ENCODE results near the gene TUFT1.
A peak's percentile ranks its signal among the peaks of the same experiment; 100 is the strongest.

The TUFT1 gene

GRCh38 chr1:151542710-151543129 lies 2.6 kb downstream of the TUFT1 start:
- H2AK5ac ChIP-seq (ENCODE audit: low read length, severe bottlenecking), result peak overlapping the region; percentile 89
- no peaks in the 10 kb centered on the region for H3K27me3 ChIP-seq (ENCODE audit: control insufficient read depth in 1 of 2, insufficient read depth in 1 of 2, low read length in 2 of 2)
- no peaks in the 10 kb centered on the region for H3K79me1 ChIP-seq (replicated peaks; ENCODE audit: low read length, poor library complexity, severe bottlenecking)
- H2BK5ac ChIP-seq (ENCODE audit: low read depth, low read length, poor library complexity, severe bottlenecking), result no peak overlapping the region
- peak overlapping the region in 1 of 2 experiments; percentile 57 for H3K23ac ChIP-seq (ENCODE audit: low read length in 2 of 2)
- H3K14ac ChIP-seq (ENCODE audit: low read length in 2 of 2), result no peak overlapping the region
- peak overlapping the region; percentile 69 for H3K4me2 ChIP-seq (ENCODE audit: low read length, poor library complexity, severe bottlenecking)
- H2BK12ac ChIP-seq (ENCODE audit: low read length in 2 of 2), result no peak overlapping the region
- peak overlapping the region; percentile 5 for H3K9ac ChIP-seq (ENCODE audit: low read length)
- peaks cover 22% of the 10 kb centered on the region for H3K4me1 ChIP-seq (ENCODE audit: control insufficient read depth, insufficient read depth, low read depth, low read length)
- no peaks in the 10 kb centered on the region for H3K36me3 ChIP-seq (ENCODE audit: control insufficient read depth in 1 of 2, insufficient read depth in 2 of 2, low read depth in 1 of 2, low read length in 2 of 2)
- H2BK15ac ChIP-seq (ENCODE audit: low read depth, poor library complexity, severe bottlenecking), result no peak overlapping the region
- H2AFZ ChIP-seq (ENCODE audit: low read depth, low read length), result no peak overlapping the region
- DNase-seq, result peak; percentile 87
- no peaks in the 10 kb centered on the region for H3K9me3 ChIP-seq (ENCODE audit: control insufficient read depth, low read length)
- peak overlapping the region in 1 of 2 experiments; percentile 48 for H3K18ac ChIP-seq (ENCODE audit: low read depth in 1 of 2, low read length in 2 of 2)
- H3K4ac ChIP-seq (ENCODE audit: low read depth in 1 of 2, low read length in 2 of 2), result no peak overlapping the region
- H4K91ac ChIP-seq (ENCODE audit: low read length), result no peak overlapping the region
- H4K8ac ChIP-seq (ENCODE audit: low read length), result no peak overlapping the region
- no peak overlapping the region for H3K4me3 ChIP-seq (ENCODE audit: insufficient read depth in 1 of 2, low read depth in 1 of 2, low read length in 2 of 2)
- 13% methylated on average over 3 of the region's 3 CpGs for WGBS
- no peak overlapping the region for H2BK120ac ChIP-seq (ENCODE audit: low read depth, low read length)
- peak overlapping the region; percentile 93 for H3K27ac ChIP-seq (ENCODE audit: low read length, poor library complexity, severe bottlenecking)

- Histone ChIP-seq H3K36me3 (ENCODE audit: control insufficient read depth in 1 of 2, insufficient read depth in 2 of 2, low read depth in 1 of 2, low read length in 2 of 2) (peaks cover 0 to 3% of the 10 kb centered on the region in 2 experiments), H2BK12ac (ENCODE audit: low read length in 2 of 2) (no peak overlapping the region), H3K79me1 (replicated peaks; ENCODE audit: low read length, poor library complexity, severe bottlenecking) (no peaks in the 10 kb centered on the region), H3K18ac (ENCODE audit: low read depth in 1 of 2, low read length in 2 of 2) (no peak overlapping the region), H2BK5ac (ENCODE audit: low read depth, low read length, poor library complexity, severe bottlenecking) (no peak overlapping the region), H2BK15ac (ENCODE audit: low read depth, poor library complexity, severe bottlenecking) (no peak overlapping the region), H3K27ac (ENCODE audit: low read length, poor library complexity, severe bottlenecking) (peak overlapping the region; percentile 13), H3K4me1 (ENCODE audit: control insufficient read depth, insufficient read depth, low read depth, low read length) (peaks cover 23% of the 10 kb centered on the region), H2AK5ac (ENCODE audit: low read length, severe bottlenecking) (peak overlapping the region; percentile 81), H3K14ac (ENCODE audit: low read length in 2 of 2) (no peak overlapping the region), H3K9me3 (ENCODE audit: control insufficient read depth, low read length) (no peaks in the 10 kb centered on the region), H3K4ac (ENCODE audit: low read depth in 1 of 2, low read length in 2 of 2) (no peak overlapping the region), H3K4me2 (ENCODE audit: low read length, poor library complexity, severe bottlenecking) (no peak overlapping the region), H4K91ac (ENCODE audit: low read length) (no peak overlapping the region), H3K23ac (ENCODE audit: low read length in 2 of 2) (no peak overlapping the region), H4K8ac (ENCODE audit: low read length) (no peak overlapping the region), H3K27me3 (ENCODE audit: control insufficient read depth in 1 of 2, insufficient read depth in 1 of 2, low read length in 2 of 2) (no peaks in the 10 kb centered on the region), H2BK120ac (ENCODE audit: low read depth, low read length) (no peak overlapping the region), H3K4me3 (ENCODE audit: insufficient read depth in 1 of 2, low read depth in 1 of 2, low read length in 2 of 2) (no peak overlapping the region), H3K9ac (ENCODE audit: low read length) (no peak overlapping the region), H2AFZ (ENCODE audit: low read depth, low read length) (no peak overlapping the region)
- DNase-seq, result peak; percentile 26
- 43% methylated on average over 1 of the region's 1 CpG for WGBS
Measured at GRCh38 chr1:151545542-151545941, 5.4 kb downstream of the TUFT1 start.

- Histone ChIP-seq H3K4me3 (ENCODE audit: insufficient read depth in 1 of 2, low read depth in 1 of 2, low read length in 2 of 2) (no peak overlapping the region), H3K4me2 (ENCODE audit: low read length, poor library complexity, severe bottlenecking) (no peak overlapping the region), H3K14ac (ENCODE audit: low read length in 2 of 2) (no peak overlapping the region), H4K8ac (ENCODE audit: low read length) (no peak overlapping the region), H2AK5ac (ENCODE audit: low read length, severe bottlenecking) (no peak overlapping the region), H3K27ac (ENCODE audit: low read length, poor library complexity, severe bottlenecking) (peak overlapping the region; percentile 88), H3K27me3 (ENCODE audit: control insufficient read depth in 1 of 2, insufficient read depth in 1 of 2, low read length in 2 of 2) (no peaks in the 10 kb centered on the region), H3K23ac (ENCODE audit: low read length in 2 of 2) (no peak overlapping the region), H3K9ac (ENCODE audit: low read length) (no peak overlapping the region), H3K9me3 (ENCODE audit: control insufficient read depth, low read length) (no peaks in the 10 kb centered on the region), H3K4ac (ENCODE audit: low read depth in 1 of 2, low read length in 2 of 2) (no peak overlapping the region), H4K91ac (ENCODE audit: low read length) (no peak overlapping the region), H2BK5ac (ENCODE audit: low read depth, low read length, poor library complexity, severe bottlenecking) (no peak overlapping the region), H3K79me1 (replicated peaks; ENCODE audit: low read length, poor library complexity, severe bottlenecking) (peaks cover under 1% of the 10 kb centered on the region), H2AFZ (ENCODE audit: low read depth, low read length) (no peak overlapping the region), H2BK15ac (ENCODE audit: low read depth, poor library complexity, severe bottlenecking) (no peak overlapping the region), H3K4me1 (ENCODE audit: control insufficient read depth, insufficient read depth, low read depth, low read length) (peaks cover 25% of the 10 kb centered on the region), H3K18ac (ENCODE audit: low read depth in 1 of 2, low read length in 2 of 2) (no peak overlapping the region), H2BK12ac (ENCODE audit: low read length in 2 of 2) (no peak overlapping the region), H3K36me3 (ENCODE audit: control insufficient read depth in 1 of 2, insufficient read depth in 2 of 2, low read depth in 1 of 2, low read length in 2 of 2) (peaks cover 0 to 3% of the 10 kb centered on the region in 2 experiments), H2BK120ac (ENCODE audit: low read depth, low read length) (no peak overlapping the region)
- 98% methylated on average over 2 of the region's 4 CpGs for WGBS
- DNase-seq, result no peak
Measured at GRCh38 chr1:151546011-151546925, 6.2 kb downstream of the TUFT1 start.

GRCh38 chr1:151547119-151547899 lies 7.2 kb downstream of the TUFT1 start:
- Histone ChIP-seq H2BK5ac (ENCODE audit: low read depth, low read length, poor library complexity, severe bottlenecking) (no peak overlapping the region), H4K8ac (ENCODE audit: low read length) (peak overlapping the region; percentile 28), H3K14ac (ENCODE audit: low read length in 2 of 2) (no peak overlapping the region), H2BK15ac (ENCODE audit: low read depth, poor library complexity, severe bottlenecking) (no peak overlapping the region), H2AFZ (ENCODE audit: low read depth, low read length) (no peak overlapping the region), H3K23ac (ENCODE audit: low read length in 2 of 2) (no peak overlapping the region), H4K91ac (ENCODE audit: low read length) (peak overlapping the region; percentile 52), H2AK5ac (ENCODE audit: low read length, severe bottlenecking) (peak overlapping the region; percentile 98), H3K27me3 (ENCODE audit: control insufficient read depth in 1 of 2, insufficient read depth in 1 of 2, low read length in 2 of 2) (no peaks in the 10 kb centered on the region), H3K4me2 (ENCODE audit: low read length, poor library complexity, severe bottlenecking) (no peak overlapping the region), H3K9me3 (ENCODE audit: control insufficient read depth, low read length) (no peaks in the 10 kb centered on the region), H3K18ac (ENCODE audit: low read depth in 1 of 2, low read length in 2 of 2) (peak overlapping the region; percentile 40 to 54), H2BK120ac (ENCODE audit: low read depth, low read length) (no peak overlapping the region), H3K36me3 (ENCODE audit: control insufficient read depth in 1 of 2, insufficient read depth in 2 of 2, low read depth in 1 of 2, low read length in 2 of 2) (peaks cover 0 to 3% of the 10 kb centered on the region in 2 experiments), H3K79me1 (replicated peaks; ENCODE audit: low read length, poor library complexity, severe bottlenecking) (peaks cover 2% of the 10 kb centered on the region), H3K4me1 (ENCODE audit: control insufficient read depth, insufficient read depth, low read depth, low read length) (peaks cover 22% of the 10 kb centered on the region), H3K9ac (ENCODE audit: low read length) (no peak overlapping the region), H3K27ac (ENCODE audit: low read length, poor library complexity, severe bottlenecking) (peak overlapping the region; percentile 88), H3K4me3 (ENCODE audit: insufficient read depth in 1 of 2, low read depth in 1 of 2, low read length in 2 of 2) (no peak overlapping the region), H3K4ac (ENCODE audit: low read depth in 1 of 2, low read length in 2 of 2) (peak overlapping the region in 1 of 2 experiments; percentile 32), H2BK12ac (ENCODE audit: low read length in 2 of 2) (peak overlapping the region; percentile 64 to 90)
- DNase-seq, result peak; percentile 74
- 26% methylated on average over 7 of the region's 7 CpGs for WGBS

Measured in mesenchymal stem cell (in vitro differentiated cells and primary cell).